Endodermal cell (in vitro differentiated cells): ENCODE results near the gene DRD2. TPM values are rescaled to one million over a fixed set of nuclear protein-coding genes. Genes with fewer than 3 reads are reported as not detected.

ENCODE experiments used
- DNase-seq: peaks from one replicate; pipeline ENCODE4 v3.0.0-alpha.2; 2017
- H3K27ac ChIP-seq: 2 replicates; pipeline ENCODE4 v1.5.1; 2013; ENCODE audit warnings: mild to moderate bottlenecking, low read depth, low read length, moderate library complexity
- H3K27me3 ChIP-seq: 2 replicates; pipeline ENCODE4 v1.6.1; 2013; ENCODE audit warnings: mild to moderate bottlenecking, low read length, moderate library complexity; ENCODE audit not compliant: insufficient read depth, control insufficient read depth, poor library complexity, severe bottlenecking
- H3K36me3 ChIP-seq: 2 replicates; pipeline ENCODE4 v1.7.0; 2013; ENCODE audit warnings: mild to moderate bottlenecking, low read length, moderate library complexity; ENCODE audit not compliant: control insufficient read depth, insufficient read depth
- H3K4me1 ChIP-seq: one replicate; pipeline ENCODE4 v1.7.0; 2013; ENCODE audit warnings: low read length; ENCODE audit not compliant: control insufficient read depth, insufficient read depth
- H3K4me3 ChIP-seq: 2 replicates; pipeline ENCODE4 v1.5.1; 2013; ENCODE audit warnings: mild to moderate bottlenecking, low read length, moderate library complexity
- H3K9ac ChIP-seq: 2 replicates; pipeline ENCODE4 v1.6.1; 2013; ENCODE audit warnings: mild to moderate bottlenecking, low read length, moderate library complexity; ENCODE audit not compliant: poor library complexity, severe bottlenecking; ENCODE audit errors: extremely low read depth
- H3K9me3 ChIP-seq: 2 replicates; pipeline ENCODE4 v1.6.1; 2013; ENCODE audit warnings: mild to moderate bottlenecking, low read length, moderate library complexity; ENCODE audit not compliant: control insufficient read depth
- H3K27ac Mint-ChIP-seq: 2 replicates; pipeline ENCODE4 v1.8.0; 2020; ENCODE audit warnings: mixed read lengths
- H3K27me3 Mint-ChIP-seq: 2 replicates; pipeline ENCODE4 v1.8.0; 2021; ENCODE audit warnings: mild to moderate bottlenecking, mixed read lengths; ENCODE audit not compliant: insufficient read depth
- H3K36me3 Mint-ChIP-seq: 2 replicates; pipeline ENCODE4 v1.8.0; 2020; ENCODE audit warnings: low read depth, mixed read lengths
- H3K4me1 Mint-ChIP-seq: 2 replicates; pipeline ENCODE4 v1.8.0; 2020; ENCODE audit warnings: mixed read lengths
- H3K4me3 Mint-ChIP-seq: 2 replicates; pipeline ENCODE4 v1.8.0; 2020; ENCODE audit warnings: mild to moderate bottlenecking, moderate library complexity, mixed read lengths
- H3K9me3 Mint-ChIP-seq: 2 replicates; pipeline ENCODE4 v1.8.0; 2020; ENCODE audit warnings: mild to moderate bottlenecking, mixed read lengths
- WGBS, 2 experiments: methylation state at CpG; one replicate each; pipeline versions ENCODE4 v1.1.5 to v1.1.7; 2013; ENCODE audit warnings: missing lambda C conversion rate in 2 of 2, mixed read lengths in 1 of 2; ENCODE audit not compliant: insufficient coverage in 1 of 2, insufficient read length in 1 of 2; 5-methylcytosine and 5-hydroxymethylcytosine counted together
- total RNA-seq, 2 donors: library from RNA; stranded (reverse); fragmentation: NEBNext Ultra II Directional in 1 of 2; extraction: Animal tissue kit (Norgen Biotek cat#: 25700) in 1 of 2; gene quantifications; 2 replicates in 1 of 2; 3 replicates in 1 of 2; pipeline ENCODE4 v1.2.1, GENCODE V29; 2021
- TF ChIP-seq, protein P1 (sequence below): fragments of 200-600 bp; sonication (generic); conservative IDR thresholded peaks from 2 replicates; pipeline ENCODE4 v1.5.0; 2021; ENCODE audit warnings: antibody characterized with exemption, mild to moderate bottlenecking

Gene DRD2
- total RNA-seq, 2 donors from 2014 or later, result 0.35 to 2.1 TPM

DNA sequence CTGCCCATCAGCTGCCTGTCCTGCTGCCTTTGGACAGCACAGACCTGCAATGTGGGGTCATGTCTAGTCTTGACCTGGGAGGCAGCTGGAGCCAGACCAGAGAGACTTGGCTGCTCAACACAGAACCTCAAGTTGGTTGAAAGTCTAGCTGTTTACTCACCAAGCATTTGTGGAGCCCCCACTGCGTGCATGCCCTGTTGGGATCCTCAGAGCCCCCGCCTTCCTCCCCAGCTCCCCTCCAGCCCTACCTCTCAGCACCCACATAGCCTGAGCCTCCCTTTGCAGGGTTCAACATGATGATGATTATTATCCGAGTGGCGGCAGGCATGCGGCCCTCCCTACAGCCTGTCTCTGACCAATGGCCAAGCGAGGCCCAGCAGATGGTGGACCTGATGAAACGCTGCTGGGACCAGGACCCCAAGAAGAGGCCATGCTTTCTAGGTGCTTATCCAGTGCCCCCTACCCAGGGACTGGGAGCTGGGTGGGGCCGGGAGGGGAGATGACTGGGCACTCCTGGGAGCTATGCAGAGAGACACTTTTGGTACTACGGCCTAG lies 79.3 kb downstream of the DRD2 start:
- peaks cover 31% of the 10 kb centered on the region for H3K27me3 Mint-ChIP-seq
- WGBS, 2 experiments, result 90 to 100% methylated on average over 3 to 9 of the region's 9 CpGs
- H3K4me1 Mint-ChIP-seq, result no peaks in the 10 kb centered on the region

DNA sequence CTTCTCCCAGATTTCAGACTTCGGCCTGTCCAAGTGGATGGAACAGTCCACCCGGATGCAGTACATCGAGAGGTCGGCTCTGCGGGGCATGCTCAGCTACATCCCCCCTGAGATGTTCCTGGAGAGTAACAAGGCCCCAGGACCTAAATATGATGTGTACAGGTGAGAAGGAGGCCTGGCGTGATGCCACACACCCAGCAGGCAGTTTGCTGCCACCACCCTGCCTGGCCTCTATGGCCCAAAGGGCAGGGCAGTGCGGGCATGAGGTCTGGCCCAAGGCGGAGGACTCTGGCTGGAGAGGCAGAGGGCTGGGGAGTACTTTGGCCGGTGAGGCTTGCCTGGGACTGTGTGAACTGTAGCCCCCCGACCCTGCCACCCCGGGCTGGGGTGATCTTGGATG lies 80.3 kb downstream of the DRD2 start:
- TF ChIP-seq, protein P1, sequence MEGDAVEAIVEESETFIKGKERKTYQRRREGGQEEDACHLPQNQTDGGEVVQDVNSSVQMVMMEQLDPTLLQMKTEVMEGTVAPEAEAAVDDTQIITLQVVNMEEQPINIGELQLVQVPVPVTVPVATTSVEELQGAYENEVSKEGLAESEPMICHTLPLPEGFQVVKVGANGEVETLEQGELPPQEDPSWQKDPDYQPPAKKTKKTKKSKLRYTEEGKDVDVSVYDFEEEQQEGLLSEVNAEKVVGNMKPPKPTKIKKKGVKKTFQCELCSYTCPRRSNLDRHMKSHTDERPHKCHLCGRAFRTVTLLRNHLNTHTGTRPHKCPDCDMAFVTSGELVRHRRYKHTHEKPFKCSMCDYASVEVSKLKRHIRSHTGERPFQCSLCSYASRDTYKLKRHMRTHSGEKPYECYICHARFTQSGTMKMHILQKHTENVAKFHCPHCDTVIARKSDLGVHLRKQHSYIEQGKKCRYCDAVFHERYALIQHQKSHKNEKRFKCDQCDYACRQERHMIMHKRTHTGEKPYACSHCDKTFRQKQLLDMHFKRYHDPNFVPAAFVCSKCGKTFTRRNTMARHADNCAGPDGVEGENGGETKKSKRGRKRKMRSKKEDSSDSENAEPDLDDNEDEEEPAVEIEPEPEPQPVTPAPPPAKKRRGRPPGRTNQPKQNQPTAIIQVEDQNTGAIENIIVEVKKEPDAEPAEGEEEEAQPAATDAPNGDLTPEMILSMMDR, result no peak
- WGBS, 2 experiments, result 96 to 100% methylated on average over 6 to 11 of the region's 11 CpGs
- Mint-ChIP-seq H3K9me3 (no peaks in the 10 kb centered on the region), H3K27ac (no peak overlapping the region), H3K36me3 (no peaks in the 10 kb centered on the region), H3K27me3 (peaks cover 23% of the 10 kb centered on the region), H3K4me3 (no peak overlapping the region), H3K4me1 (no peaks in the 10 kb centered on the region)
- H3K9me3 ChIP-seq, result no peaks in the 10 kb centered on the region
- no peak for DNase-seq
- H3K27me3 ChIP-seq, result peaks cover 42% of the 10 kb centered on the region
- H3K4me1 ChIP-seq, result no peaks in the 10 kb centered on the region
- H3K27ac ChIP-seq, result no peak overlapping the region
- no peaks in the 10 kb centered on the region for H3K36me3 ChIP-seq
- no peak overlapping the region for H3K9ac ChIP-seq
- H3K4me3 ChIP-seq, result no peak overlapping the region

More for the DNA sequence above, 79.3 kb downstream of the DRD2 start:
- Mint-ChIP-seq H3K4me3 (no peak overlapping the region), H3K9me3 (no peaks in the 10 kb centered on the region), H3K36me3 (no peaks in the 10 kb centered on the region), H3K27ac (no peak overlapping the region)
- Histone ChIP-seq H3K4me3 (no peak overlapping the region), H3K27me3 (peaks cover 46% of the 10 kb centered on the region), H3K36me3 (no peaks in the 10 kb centered on the region), H3K9ac (no peak overlapping the region), H3K27ac (no peak overlapping the region), H3K9me3 (no peaks in the 10 kb centered on the region), H3K4me1 (no peaks in the 10 kb centered on the region)
- TF ChIP-seq, protein P1, result no peak
- no peak for DNase-seq

DNA sequence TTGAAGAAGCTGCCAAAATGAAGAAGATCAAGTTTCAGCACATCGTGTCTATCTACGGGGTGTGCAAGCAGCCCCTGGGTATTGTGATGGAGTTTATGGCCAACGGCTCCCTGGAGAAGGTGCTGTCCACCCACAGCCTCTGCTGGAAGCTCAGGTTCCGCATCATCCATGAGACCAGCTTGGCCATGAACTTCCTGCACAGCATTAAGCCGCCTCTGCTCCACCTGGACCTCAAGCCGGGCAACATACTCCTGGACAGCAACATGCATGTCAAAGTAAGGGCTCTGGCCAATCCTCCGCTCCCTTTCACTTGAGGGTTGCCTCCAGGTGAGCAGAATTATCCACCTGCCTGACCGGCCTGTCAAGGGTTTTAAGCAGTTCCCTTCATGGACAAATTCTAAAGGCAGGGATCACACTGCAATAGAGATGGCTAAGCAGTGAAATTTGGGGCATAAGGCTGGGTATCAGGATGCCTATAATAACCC lies 81.7 kb downstream of the DRD2 start:
- Mint-ChIP-seq H3K36me3 (no peaks in the 10 kb centered on the region), H3K4me1 (no peaks in the 10 kb centered on the region), H3K27ac (no peak overlapping the region), H3K4me3 (no peak overlapping the region), H3K9me3 (no peaks in the 10 kb centered on the region), H3K27me3 (peaks cover 20% of the 10 kb centered on the region)
- Histone ChIP-seq H3K9ac (no peak overlapping the region), H3K4me3 (no peak overlapping the region), H3K36me3 (no peaks in the 10 kb centered on the region), H3K27ac (no peak overlapping the region), H3K4me1 (no peaks in the 10 kb centered on the region), H3K9me3 (no peaks in the 10 kb centered on the region), H3K27me3 (peaks cover 46% of the 10 kb centered on the region)
- DNase-seq, result no peak
- WGBS, 2 experiments, result 83 to 88% methylated on average over 8 of the region's 8 CpGs
- TF ChIP-seq, protein P1, result no peak
